WTC11 (cell line): ENCODE data around the gene ERBB4. TPM values are rescaled to one million over a fixed set of nuclear protein-coding genes. Genes with fewer than 3 reads are reported as not detected.

Source experiments
- ATAC-seq: fragments of 200-7000 bp; cut with Tn5 transposase; 2 replicates; pipeline ENCODE4 v1.10.0; 2021; ENCODE audit warnings: mild to moderate bottlenecking, moderate library complexity
- CTCF ChIA-PET: fragments of 300-600 bp; sonication (Branson Sonifier 250); formaldehyde crosslinking; loops from one replicate; lab custom pipeline; 2021; ENCODE audit warnings: antibody characterized with exemption; lab: Charles Lee
- POLR2A ChIA-PET: fragments of 350-600 bp; sonication (Branson Sonifier 250); formaldehyde crosslinking; loops from one replicate; lab custom pipeline; 2021; ENCODE audit warnings: antibody characterized with exemption; lab: Charles Lee
- DNase-seq: peaks from one replicate; pipeline ENCODE4 v3.0.0; 2021; ENCODE audit warnings: low spot score
- H3K27ac Mint-ChIP-seq: 2 replicates; pipeline ENCODE4 v1.8.0; 2021; ENCODE audit warnings: mixed read lengths
- H3K27me3 Mint-ChIP-seq: 2 replicates; pipeline ENCODE4 v1.8.0; 2021; ENCODE audit warnings: low read depth, mild to moderate bottlenecking, moderate library complexity, mixed read lengths
- H3K36me3 Mint-ChIP-seq: 2 replicates; pipeline ENCODE4 v1.8.0; 2021; ENCODE audit warnings: mixed read lengths
- H3K4me1 Mint-ChIP-seq: 2 replicates; pipeline ENCODE4 v1.8.0; 2022; ENCODE audit warnings: mixed read lengths
- H3K4me3 Mint-ChIP-seq: 2 replicates; pipeline ENCODE4 v1.8.0; 2021; ENCODE audit warnings: mild to moderate bottlenecking, moderate library complexity, mixed read lengths
- H3K9me3 Mint-ChIP-seq: 2 replicates; pipeline ENCODE4 v1.8.0; 2021; ENCODE audit warnings: mixed read lengths
- ELF4 ChIP-seq: sonication (generic); formaldehyde crosslinking; IDR thresholded peaks from 2 replicates; pipeline ENCODE4 v1.8.1; 2022; ENCODE audit warnings: low read depth, mild to moderate bottlenecking, moderate library complexity, missing genetic modification reagents
- ESRRA ChIP-seq: sonication (generic); formaldehyde crosslinking; IDR thresholded peaks from 2 replicates; pipeline ENCODE4 v1.8.1; 2022; ENCODE audit warnings: mild to moderate bottlenecking, missing genetic modification reagents, borderline replicate concordance
- ETV6 ChIP-seq: sonication (generic); formaldehyde crosslinking; IDR thresholded peaks from 2 replicates; pipeline ENCODE4 v1.8.1; 2022; ENCODE audit warnings: mild to moderate bottlenecking, missing genetic modification reagents
- FOXJ3 ChIP-seq: sonication (generic); formaldehyde crosslinking; IDR thresholded peaks from 2 replicates; pipeline ENCODE4 v1.9.0; 2021; ENCODE audit warnings: missing genetic modification reagents, mild to moderate bottlenecking, borderline replicate concordance
- FOXP1 ChIP-seq: sonication (generic); formaldehyde crosslinking; IDR thresholded peaks from 2 replicates; pipeline ENCODE4 v1.8.0; 2022; ENCODE audit warnings: missing genetic modification reagents, mild to moderate bottlenecking, moderate library complexity, borderline replicate concordance
- GABPB1 ChIP-seq: sonication (generic); formaldehyde crosslinking; IDR thresholded peaks from 2 replicates; pipeline ENCODE4 v1.8.1; 2023; ENCODE audit warnings: mild to moderate bottlenecking, missing genetic modification reagents
- HMGA2 ChIP-seq: fragments of 250-450 bp; sonication (Bioruptor Pico); IDR thresholded peaks from 2 replicates; pipeline ENCODE4 v1.4.0; 2021; ENCODE audit warnings: mild to moderate bottlenecking, moderate library complexity
- PRRX2 ChIP-seq: fragments of 250-450 bp; sonication (Bioruptor Pico); IDR thresholded peaks from 2 replicates; pipeline ENCODE4 v1.8.0; 2021; ENCODE audit warnings: mild to moderate bottlenecking
- RORB ChIP-seq: fragments of 250-450 bp; sonication (Bioruptor Pico); IDR thresholded peaks from 2 replicates; pipeline ENCODE4 v1.9.0; 2021; ENCODE audit warnings: mild to moderate bottlenecking
- TEAD4 ChIP-seq: sonication (generic); formaldehyde crosslinking; IDR thresholded peaks from 2 replicates; pipeline ENCODE4 v1.8.0; 2022; ENCODE audit warnings: mild to moderate bottlenecking, missing genetic modification reagents
- ZNF317 ChIP-seq: sonication (generic); formaldehyde crosslinking; IDR thresholded peaks from 2 replicates; pipeline ENCODE4 v1.8.1; 2023; ENCODE audit warnings: low read depth, mild to moderate bottlenecking, moderate library complexity, missing genetic modification reagents, borderline replicate concordance
- ZNF423 ChIP-seq: fragments of 250-450 bp; sonication (Bioruptor Pico); IDR thresholded peaks from 2 replicates; pipeline ENCODE4 v2.1.2; 2022; ENCODE audit warnings: mild to moderate bottlenecking, moderate library complexity
- total RNA-seq: library from RNA; stranded (reverse); gene quantifications from 3 replicates; pipeline ENCODE4 v1.2.3, GENCODE V29; 2021
- TF ChIP-seq, protein P1 (sequence below): sonication (generic); formaldehyde crosslinking; IDR thresholded peaks from 2 replicates; pipeline ENCODE4 v1.8.1; 2023; ENCODE audit warnings: mild to moderate bottlenecking, missing genetic modification reagents
- TF ChIP-seq, protein P2 (sequence below): sonication (generic); formaldehyde crosslinking; IDR thresholded peaks from 2 replicates; pipeline ENCODE4 v1.8.0; 2023; ENCODE audit warnings: mild to moderate bottlenecking, missing genetic modification reagents
- TF ChIP-seq, protein P3 (sequence below): sonication (generic); formaldehyde crosslinking; IDR thresholded peaks from 2 replicates; pipeline ENCODE4 v1.8.1; 2022; ENCODE audit warnings: missing genetic modification reagents, borderline replicate concordance
- TF ChIP-seq, protein P4 (sequence below): sonication (generic); formaldehyde crosslinking; IDR thresholded peaks from 2 replicates; pipeline ENCODE4 v1.8.0; 2022; ENCODE audit warnings: mild to moderate bottlenecking, missing genetic modification reagents
- TF ChIP-seq, protein P5 (sequence below): fragments of 250-450 bp; sonication (Bioruptor Pico); IDR thresholded peaks from 2 replicates; pipeline ENCODE4 v1.9.0; 2021; ENCODE audit warnings: moderate library complexity, mild to moderate bottlenecking, inconsistent platforms, borderline replicate concordance
- TF ChIP-seq, protein P6 (sequence below): fragments of 250-450 bp; sonication (Bioruptor Pico); IDR thresholded peaks from 2 replicates; pipeline ENCODE4 v1.9.0; 2021; ENCODE audit warnings: mild to moderate bottlenecking
- TF ChIP-seq, protein P7 (sequence below): sonication (generic); formaldehyde crosslinking; IDR thresholded peaks from 2 replicates; pipeline ENCODE4 v1.8.1; 2022; ENCODE audit warnings: mild to moderate bottlenecking, missing genetic modification reagents, moderate library complexity, borderline replicate concordance
- TF ChIP-seq, protein P8 (sequence below): sonication (generic); formaldehyde crosslinking; IDR thresholded peaks from 2 replicates; pipeline ENCODE4 v1.8.0; 2023; ENCODE audit warnings: missing genetic modification reagents, mild to moderate bottlenecking, borderline replicate concordance

ERBB4 gene
- total RNA-seq, 1 experiment from 2014 or later, result 1.6 TPM

DNA sequence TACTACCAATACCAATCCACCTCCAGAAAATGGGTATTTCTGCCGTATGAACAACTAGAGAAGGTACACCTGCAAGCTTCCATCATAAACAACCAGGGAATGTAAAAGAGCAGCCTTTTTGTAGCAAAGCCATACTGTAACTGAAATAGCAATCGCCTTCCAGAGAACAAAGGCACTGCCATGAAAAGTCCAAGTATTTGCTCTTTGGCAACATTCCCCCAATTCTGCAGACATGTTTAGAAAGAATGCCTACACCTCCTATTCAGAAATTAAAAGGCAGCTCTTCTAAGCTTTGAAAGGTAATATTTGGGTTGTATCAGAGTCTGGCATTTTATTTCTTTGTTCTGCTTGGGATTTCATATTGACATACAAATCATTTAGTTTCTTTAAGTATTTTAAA is 487.7 kb downstream of the ERBB4 start (continued):
- TF ChIP-seq, protein P1, sequence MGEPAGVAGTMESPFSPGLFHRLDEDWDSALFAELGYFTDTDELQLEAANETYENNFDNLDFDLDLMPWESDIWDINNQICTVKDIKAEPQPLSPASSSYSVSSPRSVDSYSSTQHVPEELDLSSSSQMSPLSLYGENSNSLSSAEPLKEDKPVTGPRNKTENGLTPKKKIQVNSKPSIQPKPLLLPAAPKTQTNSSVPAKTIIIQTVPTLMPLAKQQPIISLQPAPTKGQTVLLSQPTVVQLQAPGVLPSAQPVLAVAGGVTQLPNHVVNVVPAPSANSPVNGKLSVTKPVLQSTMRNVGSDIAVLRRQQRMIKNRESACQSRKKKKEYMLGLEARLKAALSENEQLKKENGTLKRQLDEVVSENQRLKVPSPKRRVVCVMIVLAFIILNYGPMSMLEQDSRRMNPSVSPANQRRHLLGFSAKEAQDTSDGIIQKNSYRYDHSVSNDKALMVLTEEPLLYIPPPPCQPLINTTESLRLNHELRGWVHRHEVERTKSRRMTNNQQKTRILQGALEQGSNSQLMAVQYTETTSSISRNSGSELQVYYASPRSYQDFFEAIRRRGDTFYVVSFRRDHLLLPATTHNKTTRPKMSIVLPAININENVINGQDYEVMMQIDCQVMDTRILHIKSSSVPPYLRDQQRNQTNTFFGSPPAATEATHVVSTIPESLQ (CRISPR knock-in tag), result no peak

DNA sequence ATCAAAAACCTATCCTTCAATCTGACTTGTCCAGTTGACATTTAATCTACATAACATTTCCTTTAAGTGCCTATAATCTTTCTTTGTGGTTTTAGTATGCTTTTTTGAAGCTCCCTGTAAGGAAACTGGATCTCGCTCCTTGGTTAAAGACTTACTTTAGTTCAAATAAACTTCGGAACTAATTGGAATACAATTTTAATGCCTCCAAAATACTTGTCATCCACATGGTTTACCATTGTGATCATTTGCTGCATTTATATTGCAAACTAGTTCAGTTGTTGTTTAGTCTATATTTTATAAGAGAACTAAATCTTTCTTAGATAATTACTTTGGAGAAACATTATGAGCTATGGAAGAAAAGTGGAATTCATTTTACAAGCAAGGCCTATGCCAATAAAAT is 496.0 kb downstream of the ERBB4 start:
- H3K36me3 Mint-ChIP-seq, result no peaks in the 10 kb centered on the region
- no peaks in the 10 kb centered on the region for H3K27me3 Mint-ChIP-seq
- no peak overlapping the region for H3K27ac Mint-ChIP-seq
- H3K9me3 Mint-ChIP-seq, result no peaks in the 10 kb centered on the region
- peaks cover 21% of the 10 kb centered on the region for H3K4me1 Mint-ChIP-seq
- ChIA-PET CTCF (interaction anchor here (1.2 kb wide), 1 partner anchor 38 kb away, joined by 3 read pairs; no protein-coding TSS in a partner anchor), POLR2A (no interaction called here)
- ATAC-seq, result no peak
- H3K4me3 Mint-ChIP-seq, result no peak overlapping the region
- TF ChIP-seq ESRRA, result no peak
- TF ChIP-seq, protein P2, sequence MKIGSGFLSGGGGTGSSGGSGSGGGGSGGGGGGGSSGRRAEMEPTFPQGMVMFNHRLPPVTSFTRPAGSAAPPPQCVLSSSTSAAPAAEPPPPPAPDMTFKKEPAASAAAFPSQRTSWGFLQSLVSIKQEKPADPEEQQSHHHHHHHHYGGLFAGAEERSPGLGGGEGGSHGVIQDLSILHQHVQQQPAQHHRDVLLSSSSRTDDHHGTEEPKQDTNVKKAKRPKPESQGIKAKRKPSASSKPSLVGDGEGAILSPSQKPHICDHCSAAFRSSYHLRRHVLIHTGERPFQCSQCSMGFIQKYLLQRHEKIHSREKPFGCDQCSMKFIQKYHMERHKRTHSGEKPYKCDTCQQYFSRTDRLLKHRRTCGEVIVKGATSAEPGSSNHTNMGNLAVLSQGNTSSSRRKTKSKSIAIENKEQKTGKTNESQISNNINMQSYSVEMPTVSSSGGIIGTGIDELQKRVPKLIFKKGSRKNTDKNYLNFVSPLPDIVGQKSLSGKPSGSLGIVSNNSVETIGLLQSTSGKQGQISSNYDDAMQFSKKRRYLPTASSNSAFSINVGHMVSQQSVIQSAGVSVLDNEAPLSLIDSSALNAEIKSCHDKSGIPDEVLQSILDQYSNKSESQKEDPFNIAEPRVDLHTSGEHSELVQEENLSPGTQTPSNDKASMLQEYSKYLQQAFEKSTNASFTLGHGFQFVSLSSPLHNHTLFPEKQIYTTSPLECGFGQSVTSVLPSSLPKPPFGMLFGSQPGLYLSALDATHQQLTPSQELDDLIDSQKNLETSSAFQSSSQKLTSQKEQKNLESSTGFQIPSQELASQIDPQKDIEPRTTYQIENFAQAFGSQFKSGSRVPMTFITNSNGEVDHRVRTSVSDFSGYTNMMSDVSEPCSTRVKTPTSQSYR (CRISPR knock-in tag), result no peak
- TF ChIP-seq, protein P3, sequence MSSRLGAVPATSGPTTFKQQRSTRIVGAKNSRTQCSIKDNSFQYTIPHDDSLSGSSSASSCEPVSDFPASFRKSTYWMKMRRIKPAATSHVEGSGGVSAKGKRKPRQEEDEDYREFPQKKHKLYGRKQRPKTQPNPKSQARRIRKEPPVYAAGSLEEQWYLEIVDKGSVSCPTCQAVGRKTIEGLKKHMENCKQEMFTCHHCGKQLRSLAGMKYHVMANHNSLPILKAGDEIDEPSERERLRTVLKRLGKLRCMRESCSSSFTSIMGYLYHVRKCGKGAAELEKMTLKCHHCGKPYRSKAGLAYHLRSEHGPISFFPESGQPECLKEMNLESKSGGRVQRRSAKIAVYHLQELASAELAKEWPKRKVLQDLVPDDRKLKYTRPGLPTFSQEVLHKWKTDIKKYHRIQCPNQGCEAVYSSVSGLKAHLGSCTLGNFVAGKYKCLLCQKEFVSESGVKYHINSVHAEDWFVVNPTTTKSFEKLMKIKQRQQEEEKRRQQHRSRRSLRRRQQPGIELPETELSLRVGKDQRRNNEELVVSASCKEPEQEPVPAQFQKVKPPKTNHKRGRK (CRISPR knock-in tag), result no peak
- no peak for TF ChIP-seq ZNF423 (CRISPR knock-in tag)
- TF ChIP-seq, protein P4, sequence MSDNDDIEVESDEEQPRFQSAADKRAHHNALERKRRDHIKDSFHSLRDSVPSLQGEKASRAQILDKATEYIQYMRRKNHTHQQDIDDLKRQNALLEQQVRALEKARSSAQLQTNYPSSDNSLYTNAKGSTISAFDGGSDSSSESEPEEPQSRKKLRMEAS, result no peak
- TF ChIP-seq HMGA2 (CRISPR knock-in tag), result no peak
- no peak for TF ChIP-seq RORB (CRISPR knock-in tag)
- no peak for TF ChIP-seq ETV6 (CRISPR knock-in tag)
- no peak for TF ChIP-seq PRRX2 (CRISPR knock-in tag)
- no peak for TF ChIP-seq ELF4
- no peak for TF ChIP-seq FOXP1 (CRISPR knock-in tag)
- TF ChIP-seq, protein P5, sequence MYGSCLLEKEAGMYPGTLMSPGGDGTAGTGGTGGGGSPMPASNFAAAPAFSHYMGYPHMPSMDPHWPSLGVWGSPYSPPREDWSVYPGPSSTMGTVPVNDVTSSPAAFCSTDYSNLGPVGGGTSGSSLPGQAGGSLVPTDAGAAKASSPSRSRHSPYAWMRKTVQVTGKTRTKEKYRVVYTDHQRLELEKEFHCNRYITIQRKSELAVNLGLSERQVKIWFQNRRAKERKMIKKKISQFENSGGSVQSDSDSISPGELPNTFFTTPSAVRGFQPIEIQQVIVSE, result no peak
- TF ChIP-seq, protein P6, sequence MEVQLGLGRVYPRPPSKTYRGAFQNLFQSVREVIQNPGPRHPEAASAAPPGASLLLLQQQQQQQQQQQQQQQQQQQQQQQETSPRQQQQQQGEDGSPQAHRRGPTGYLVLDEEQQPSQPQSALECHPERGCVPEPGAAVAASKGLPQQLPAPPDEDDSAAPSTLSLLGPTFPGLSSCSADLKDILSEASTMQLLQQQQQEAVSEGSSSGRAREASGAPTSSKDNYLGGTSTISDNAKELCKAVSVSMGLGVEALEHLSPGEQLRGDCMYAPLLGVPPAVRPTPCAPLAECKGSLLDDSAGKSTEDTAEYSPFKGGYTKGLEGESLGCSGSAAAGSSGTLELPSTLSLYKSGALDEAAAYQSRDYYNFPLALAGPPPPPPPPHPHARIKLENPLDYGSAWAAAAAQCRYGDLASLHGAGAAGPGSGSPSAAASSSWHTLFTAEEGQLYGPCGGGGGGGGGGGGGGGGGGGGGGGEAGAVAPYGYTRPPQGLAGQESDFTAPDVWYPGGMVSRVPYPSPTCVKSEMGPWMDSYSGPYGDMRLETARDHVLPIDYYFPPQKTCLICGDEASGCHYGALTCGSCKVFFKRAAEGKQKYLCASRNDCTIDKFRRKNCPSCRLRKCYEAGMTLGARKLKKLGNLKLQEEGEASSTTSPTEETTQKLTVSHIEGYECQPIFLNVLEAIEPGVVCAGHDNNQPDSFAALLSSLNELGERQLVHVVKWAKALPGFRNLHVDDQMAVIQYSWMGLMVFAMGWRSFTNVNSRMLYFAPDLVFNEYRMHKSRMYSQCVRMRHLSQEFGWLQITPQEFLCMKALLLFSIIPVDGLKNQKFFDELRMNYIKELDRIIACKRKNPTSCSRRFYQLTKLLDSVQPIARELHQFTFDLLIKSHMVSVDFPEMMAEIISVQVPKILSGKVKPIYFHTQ (CRISPR knock-in tag), result no peak
- no peak for TF ChIP-seq FOXJ3 (CRISPR knock-in tag)
- TF ChIP-seq, protein P7, sequence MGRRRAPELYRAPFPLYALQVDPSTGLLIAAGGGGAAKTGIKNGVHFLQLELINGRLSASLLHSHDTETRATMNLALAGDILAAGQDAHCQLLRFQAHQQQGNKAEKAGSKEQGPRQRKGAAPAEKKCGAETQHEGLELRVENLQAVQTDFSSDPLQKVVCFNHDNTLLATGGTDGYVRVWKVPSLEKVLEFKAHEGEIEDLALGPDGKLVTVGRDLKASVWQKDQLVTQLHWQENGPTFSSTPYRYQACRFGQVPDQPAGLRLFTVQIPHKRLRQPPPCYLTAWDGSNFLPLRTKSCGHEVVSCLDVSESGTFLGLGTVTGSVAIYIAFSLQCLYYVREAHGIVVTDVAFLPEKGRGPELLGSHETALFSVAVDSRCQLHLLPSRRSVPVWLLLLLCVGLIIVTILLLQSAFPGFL (CRISPR knock-in tag), result no peak
- TF ChIP-seq TEAD4 (CRISPR knock-in tag), result no peak
- TF ChIP-seq, protein P8, sequence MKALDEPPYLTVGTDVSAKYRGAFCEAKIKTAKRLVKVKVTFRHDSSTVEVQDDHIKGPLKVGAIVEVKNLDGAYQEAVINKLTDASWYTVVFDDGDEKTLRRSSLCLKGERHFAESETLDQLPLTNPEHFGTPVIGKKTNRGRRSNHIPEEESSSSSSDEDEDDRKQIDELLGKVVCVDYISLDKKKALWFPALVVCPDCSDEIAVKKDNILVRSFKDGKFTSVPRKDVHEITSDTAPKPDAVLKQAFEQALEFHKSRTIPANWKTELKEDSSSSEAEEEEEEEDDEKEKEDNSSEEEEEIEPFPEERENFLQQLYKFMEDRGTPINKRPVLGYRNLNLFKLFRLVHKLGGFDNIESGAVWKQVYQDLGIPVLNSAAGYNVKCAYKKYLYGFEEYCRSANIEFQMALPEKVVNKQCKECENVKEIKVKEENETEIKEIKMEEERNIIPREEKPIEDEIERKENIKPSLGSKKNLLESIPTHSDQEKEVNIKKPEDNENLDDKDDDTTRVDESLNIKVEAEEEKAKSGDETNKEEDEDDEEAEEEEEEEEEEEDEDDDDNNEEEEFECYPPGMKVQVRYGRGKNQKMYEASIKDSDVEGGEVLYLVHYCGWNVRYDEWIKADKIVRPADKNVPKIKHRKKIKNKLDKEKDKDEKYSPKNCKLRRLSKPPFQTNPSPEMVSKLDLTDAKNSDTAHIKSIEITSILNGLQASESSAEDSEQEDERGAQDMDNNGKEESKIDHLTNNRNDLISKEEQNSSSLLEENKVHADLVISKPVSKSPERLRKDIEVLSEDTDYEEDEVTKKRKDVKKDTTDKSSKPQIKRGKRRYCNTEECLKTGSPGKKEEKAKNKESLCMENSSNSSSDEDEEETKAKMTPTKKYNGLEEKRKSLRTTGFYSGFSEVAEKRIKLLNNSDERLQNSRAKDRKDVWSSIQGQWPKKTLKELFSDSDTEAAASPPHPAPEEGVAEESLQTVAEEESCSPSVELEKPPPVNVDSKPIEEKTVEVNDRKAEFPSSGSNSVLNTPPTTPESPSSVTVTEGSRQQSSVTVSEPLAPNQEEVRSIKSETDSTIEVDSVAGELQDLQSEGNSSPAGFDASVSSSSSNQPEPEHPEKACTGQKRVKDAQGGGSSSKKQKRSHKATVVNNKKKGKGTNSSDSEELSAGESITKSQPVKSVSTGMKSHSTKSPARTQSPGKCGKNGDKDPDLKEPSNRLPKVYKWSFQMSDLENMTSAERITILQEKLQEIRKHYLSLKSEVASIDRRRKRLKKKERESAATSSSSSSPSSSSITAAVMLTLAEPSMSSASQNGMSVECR (CRISPR knock-in tag), result no peak
- TF ChIP-seq ZNF317 (CRISPR knock-in tag), result no peak
- TF ChIP-seq GABPB1 (CRISPR knock-in tag), result no peak
- TF ChIP-seq, all 79 proteins: peak for 0
- DNase-seq, result no peak
